NCI-H2227 (cell line): Measurements from ENCODE around the gene CACNA2D3.

Experiments
- DNase-seq: peaks from one replicate; lab custom pipeline; 2025; ENCODE audit not compliant: unreplicated experiment; lab: John Stamatoyannopoulos, UW

Gene CACNA2D3

DNA sequence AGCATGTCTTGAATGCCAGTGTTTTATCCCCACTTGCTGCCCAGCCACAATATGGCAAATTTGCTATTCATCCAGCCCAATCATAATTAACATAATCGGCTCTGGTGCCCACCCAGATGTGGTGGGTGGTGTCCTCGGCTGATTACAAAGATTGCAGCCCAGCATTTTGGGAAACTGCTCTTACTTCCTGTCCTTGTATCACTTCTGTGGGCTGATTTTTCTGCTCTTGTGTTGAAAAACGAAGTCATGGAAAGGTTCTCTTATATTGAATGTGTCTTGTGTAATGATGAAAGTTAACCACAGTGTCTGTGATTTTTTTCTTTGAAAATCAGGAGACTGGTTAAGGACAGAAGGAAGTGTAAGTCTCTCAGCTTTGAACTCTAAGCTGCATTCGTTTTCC is 141.7 kb downstream of the CACNA2D3 start:
- DNase-seq: no peak

DNA sequence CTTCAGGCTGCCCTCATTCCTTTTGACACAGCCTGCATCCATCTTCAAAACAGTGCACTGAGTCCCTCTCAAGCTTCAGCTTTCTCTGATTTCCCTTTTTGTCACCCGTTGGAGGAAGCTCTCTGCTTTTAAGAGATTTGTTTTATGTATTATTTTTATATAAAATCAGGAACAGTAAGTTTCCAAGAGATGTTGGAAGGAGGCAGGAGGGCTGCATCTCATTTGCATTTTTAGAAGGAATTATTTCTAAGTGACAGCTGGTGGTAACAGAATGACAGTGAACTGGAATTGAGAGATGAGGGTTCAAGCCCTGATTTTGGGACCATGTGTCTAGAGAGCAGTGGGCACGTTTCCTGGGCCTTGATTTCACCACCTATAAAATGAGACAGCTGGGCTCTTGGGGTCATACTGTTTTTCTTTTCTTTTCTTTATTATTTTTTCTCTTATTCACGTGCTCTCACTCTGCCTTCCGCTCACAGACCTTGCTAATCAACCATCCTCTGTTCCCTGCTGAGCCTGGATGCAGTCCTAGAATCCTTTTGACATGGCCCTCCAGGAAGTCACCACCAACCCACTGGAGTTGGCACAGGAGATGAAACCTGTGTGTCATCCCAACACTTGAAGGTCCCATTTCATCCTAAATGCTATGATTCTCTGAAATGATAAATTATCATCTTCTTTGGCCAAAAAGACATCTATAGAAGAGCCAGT is 148.6 kb downstream of the CACNA2D3 start:
- no peak for DNase-seq

DNA sequence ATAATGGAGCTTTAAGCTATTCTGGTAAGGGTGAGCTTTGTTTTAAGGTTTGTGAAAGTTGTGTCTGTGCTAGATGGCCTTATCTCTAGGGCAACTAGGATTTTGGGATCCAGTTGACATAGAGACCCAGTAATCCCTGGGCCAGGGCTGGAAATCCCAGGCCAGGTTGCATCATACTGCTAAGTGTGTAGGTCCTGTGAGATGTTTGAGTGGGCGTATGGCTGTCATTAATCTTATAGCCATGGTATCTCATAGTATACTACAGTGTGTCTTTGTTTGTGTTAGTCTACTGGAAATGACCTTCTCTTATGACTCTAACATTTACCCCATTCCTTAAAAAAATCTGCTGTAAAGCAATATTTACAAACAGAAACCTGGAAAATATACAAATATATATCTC is 151.4 kb downstream of the CACNA2D3 start:
- no peak for DNase-seq

DNA sequence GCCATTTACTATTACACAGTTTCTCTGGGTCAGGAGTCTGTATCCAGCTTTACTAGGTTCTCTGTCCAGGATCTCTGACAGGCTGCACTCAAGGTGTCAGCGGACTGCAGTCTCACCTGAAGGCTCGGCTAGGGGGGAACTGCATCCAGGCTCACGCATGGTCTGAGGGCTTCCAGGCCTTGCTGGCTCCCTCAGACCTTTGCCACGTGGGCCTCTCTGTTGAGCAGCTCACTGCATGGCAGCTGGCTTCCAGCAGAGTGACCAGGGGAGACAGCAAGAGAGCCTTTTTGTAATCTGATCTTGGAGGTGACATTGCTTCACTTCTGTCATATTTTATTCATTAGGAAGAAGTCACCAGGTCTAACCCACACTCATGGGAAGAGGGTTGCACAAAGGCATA is 152.3 kb downstream of the CACNA2D3 start:
- DNase-seq: no peak

DNA sequence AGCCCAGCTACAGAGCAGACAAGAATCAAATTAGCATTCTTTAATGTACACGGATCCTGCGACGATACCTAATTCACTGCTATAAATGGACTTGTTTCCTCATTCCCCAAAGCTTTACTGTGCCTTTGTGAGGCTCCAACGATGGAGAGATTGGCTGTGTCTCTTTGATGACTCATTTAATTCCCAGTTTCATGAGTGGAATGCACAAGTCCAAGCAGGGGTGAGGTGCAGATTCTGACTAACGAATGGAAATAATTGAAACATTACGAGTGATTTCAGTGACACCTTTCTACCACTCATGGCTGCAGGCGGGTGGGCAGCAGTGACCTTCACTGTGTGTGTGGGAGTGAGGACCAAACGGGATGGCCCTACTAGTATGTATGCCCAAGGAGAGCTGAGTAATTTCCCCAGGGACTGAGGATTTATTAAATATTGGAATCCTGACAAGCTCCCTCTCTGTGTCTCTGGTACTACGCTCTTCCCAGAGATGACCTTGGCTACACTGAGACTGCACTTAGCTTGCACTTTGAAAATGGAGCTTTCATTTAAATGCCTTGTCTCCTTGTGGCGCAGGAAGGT is 156.7 kb downstream of the CACNA2D3 start:
- no peak for DNase-seq

DNA sequence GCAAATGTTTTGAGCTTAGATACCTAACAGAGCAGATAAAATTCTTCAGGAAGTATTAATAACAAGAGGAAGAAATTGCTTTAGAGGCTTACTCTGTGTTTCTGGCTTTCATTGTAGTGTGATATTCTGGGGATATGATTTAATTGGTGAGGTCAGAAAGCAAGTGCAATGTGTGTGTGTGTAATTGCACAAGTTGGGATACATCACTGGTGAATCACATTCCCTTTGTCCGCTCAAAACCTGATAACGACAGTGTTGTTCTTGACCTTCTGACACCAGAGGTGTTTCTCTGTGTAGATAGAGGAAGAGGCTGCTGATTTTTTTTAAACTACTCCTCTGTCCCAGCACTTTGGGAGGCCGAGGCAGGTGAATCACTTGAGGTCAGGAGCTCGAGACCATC is 161.1 kb downstream of the CACNA2D3 start:
- DNase-seq: peak; percentile 9

DNA sequence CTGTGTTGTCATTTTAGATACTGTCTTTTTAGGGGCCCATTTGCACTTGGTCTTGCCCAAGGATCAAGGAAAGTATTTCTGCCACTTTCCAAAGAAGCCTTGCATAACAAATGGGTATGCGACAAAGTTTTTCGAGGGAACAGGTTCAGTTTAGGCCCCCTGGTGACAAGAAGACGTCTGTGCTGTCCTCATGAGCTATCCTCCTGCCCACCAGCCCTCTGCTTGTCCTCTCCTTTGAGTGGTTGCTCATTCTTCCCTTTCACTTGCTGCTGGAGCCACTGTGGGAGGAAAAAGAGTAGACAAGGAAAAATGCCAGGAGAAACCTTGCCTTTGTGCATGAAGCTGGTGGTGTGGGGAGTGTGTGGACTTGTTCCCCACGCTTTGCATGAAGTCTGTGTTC is 171.9 kb downstream of the CACNA2D3 start:
- no peak for DNase-seq

DNA sequence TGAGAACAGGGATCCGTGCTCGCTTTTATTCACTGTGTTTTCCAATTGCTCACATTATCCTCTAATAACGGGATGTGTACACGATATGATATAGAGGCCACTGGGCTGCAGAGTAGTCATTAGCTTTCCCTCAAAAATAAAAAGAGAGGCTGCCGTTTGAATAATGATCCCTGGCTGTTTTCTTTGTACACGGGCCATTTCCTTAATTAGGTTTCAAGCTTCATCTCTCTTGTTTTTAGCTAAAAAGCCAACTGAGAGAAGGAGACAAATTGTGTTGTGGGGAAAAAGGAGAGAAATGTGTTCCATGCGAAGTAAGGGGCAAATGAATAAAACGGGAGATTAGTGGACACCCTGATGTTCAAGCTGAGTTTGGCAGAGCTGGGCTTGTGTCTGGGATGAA is 174.2 kb downstream of the CACNA2D3 start:
- DNase-seq: peak; percentile 26

DNA sequence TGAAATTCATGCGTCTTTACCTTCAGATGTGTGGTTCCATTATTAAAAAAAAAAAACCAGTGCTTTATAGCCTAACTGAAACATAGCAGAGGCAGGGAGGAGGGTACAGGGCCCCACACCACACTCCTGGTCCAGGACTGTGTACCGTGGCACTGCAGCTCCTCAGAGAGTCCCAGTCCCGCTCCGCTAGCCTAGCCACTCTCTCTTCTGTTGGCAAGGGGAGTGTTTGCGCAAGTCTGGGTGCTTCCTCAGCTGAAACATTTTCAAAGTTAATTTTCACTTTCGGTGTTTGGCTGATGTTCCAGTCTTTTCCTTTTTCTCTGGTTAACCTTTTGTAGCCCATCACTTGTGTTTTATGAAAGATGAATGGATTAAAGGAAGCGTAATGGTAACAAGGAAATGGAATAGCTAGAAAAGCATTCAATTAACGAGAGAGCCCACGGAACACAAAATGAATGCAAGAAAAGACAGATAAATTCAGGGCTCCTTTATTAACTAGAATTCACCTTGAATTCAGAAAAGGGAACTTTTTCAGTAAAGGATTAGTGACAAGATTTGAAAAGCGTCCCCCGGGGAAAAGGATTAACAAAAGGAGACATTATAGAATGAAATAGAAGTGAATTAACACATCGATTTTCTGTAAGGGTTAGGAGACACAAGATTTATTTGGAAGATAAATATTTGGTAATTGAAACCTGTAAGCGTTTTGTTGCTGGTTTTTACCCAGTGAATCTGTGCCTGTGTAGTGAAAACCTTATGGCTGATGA is 177.0 kb downstream of the CACNA2D3 start:
- no peak for DNase-seq

DNA sequence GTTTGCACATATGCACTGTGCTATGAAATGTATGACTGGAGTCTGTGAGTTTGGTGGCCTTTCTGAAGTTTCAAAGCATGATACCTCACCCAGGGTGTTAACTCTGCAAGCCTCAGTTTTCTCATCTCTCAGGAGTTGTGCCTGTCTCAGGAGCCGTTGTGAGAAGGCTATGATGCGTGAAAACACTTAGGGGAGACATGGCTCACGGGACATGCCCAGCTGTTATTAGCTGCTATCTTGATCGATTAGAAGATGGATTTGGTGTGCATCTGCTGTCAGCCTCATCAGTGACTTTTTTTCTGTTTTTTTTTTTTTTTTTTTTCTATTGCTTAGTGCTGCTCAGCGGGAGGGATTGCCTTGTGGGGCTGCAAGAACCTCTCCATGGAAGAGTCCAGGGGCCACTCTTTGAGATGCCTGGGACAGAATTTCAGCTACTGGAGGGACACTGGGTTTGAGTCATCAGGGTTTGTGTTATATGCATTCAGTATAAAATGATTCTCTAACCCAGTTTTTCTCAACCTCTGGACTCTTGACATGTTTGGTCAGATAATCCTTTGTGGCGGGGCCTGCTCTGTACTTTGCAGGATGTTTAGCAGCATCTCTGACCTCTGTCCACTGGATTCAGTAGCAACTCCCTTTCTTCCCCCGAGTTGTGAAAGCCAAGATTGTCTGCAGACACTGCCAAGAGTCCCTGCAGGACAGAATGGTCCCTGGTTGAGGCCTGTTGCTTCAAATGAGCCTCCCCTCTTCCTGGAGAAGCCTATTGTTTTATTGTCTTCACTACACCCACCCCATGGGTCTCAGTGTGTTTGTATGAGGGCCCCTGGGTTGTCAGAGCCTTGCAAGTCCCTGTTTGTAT is 181.4 kb downstream of the CACNA2D3 start:
- no peak for DNase-seq

DNA sequence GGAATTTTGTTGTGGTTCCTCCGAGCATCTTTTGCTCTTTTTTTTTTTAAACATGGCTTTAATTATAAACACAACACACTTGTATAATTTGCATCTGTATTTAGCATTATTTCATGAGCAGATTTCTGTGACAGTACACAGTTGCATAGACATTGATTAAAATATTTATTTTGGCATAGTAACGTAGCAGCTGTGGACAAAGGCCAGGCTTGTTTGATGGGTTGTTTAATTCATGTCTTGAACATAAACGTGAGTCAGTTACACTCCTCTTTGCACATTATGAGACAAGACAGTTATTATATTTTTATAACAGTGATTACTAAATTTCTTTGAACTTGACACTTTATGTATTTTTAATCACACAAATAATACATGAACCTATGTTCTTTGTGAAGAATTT is 182.5 kb downstream of the CACNA2D3 start:
- DNase-seq: no peak

DNA sequence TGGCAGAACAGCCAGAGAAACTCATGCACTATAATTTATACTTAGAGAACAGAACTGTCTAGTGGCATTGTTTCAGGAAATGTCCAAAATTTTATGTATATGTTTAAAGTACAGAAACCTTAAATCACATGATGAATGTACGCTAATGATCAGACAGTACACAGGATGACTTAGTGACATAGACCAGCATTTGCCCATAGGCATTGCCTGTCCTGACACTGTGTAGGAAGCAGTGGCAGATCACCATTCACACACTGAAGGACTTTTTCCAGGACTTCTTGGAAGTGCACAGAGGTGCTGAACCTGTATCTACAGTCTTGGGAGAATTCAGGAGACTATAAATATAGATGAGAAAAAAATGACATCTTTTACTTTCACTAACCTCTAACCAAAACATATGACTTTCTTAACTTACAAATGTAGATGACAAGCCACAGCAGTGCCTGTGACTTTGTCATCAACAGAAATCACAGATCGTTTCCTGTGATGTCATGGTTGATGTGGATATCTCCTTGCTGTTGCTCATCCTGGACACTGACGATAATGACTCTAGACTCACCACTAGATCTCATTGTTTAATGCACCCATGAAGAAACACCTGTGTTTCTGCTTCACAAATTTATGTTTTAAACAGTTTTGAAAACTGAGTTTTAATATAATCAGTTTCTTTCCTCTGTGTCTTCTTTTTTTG is 183.2 kb downstream of the CACNA2D3 start:
- no peak for DNase-seq

DNA sequence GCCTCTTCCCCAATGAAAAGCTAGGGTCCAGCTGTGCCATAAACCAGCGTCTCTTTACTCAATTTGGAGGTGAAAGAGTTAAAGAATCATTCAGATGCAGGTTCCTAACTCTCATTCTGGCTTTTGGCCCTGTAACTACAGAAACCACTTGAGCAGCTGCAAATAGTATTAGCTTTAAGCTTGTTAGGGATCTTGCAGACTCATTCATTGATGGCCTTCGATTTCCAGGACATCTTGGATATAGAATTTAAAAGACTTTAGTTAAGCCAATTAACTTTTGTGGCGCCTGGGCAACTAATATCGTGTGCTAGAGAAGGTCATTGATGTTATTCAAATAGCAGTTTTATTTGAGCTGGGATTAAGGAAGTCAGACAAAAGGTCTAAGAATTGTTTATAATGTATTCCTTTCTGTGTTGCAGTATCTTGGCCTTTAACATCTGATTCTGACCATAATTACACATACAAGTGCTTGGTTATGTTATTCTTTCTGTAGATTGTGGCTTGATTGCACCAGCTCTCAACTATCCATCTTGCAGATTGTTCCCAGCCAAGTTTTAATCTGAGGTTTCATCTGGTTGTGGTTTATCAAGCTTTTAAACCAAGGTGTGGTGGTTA is 185.3 kb downstream of the CACNA2D3 start:
- no peak for DNase-seq

DNA sequence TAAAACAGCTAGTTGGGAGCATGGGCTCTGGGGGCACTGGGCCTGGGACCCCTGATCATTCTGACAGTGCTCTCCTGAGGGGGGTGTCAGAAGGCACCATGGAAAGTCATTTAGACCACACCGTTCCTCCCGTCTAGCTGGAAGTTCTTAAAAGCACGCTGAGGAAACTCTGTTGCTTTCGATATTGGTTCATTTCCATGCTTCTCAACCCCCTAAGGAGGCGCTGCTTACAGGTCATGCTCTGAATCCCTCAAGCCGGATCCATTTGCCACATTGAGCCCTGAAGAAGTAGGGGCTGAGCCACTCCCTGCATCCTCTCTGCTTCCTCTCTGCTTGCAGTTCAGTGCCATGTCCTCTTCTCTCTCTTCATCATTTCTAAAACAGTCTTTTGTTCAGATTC is 187.2 kb downstream of the CACNA2D3 start:
- DNase-seq: no peak

DNA sequence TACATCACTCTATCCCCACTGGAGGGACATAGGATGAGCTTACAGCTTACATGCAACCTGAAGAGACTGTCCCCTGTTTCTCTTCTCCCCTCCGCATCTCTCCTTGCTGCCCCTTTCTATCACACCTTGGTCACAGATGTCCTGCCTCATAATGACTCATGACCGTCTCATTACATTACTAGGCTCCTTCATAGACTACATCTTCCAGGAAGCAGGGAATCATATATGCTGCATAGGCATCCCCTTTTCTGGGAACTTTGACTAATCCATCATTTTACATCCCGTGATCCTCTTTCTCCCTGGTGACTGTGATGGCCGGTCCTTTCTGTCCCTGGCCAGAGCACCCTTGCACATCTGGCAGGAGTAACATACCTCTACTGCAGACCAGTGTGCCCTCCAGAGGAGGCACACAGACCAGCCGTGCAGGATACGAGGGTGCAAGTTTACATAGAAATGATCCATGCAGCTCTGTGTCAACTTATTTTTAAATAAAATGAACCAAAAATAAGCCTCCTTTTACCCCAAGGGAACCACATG is 188.9 kb downstream of the CACNA2D3 start:
- DNase-seq: no peak

DNA sequence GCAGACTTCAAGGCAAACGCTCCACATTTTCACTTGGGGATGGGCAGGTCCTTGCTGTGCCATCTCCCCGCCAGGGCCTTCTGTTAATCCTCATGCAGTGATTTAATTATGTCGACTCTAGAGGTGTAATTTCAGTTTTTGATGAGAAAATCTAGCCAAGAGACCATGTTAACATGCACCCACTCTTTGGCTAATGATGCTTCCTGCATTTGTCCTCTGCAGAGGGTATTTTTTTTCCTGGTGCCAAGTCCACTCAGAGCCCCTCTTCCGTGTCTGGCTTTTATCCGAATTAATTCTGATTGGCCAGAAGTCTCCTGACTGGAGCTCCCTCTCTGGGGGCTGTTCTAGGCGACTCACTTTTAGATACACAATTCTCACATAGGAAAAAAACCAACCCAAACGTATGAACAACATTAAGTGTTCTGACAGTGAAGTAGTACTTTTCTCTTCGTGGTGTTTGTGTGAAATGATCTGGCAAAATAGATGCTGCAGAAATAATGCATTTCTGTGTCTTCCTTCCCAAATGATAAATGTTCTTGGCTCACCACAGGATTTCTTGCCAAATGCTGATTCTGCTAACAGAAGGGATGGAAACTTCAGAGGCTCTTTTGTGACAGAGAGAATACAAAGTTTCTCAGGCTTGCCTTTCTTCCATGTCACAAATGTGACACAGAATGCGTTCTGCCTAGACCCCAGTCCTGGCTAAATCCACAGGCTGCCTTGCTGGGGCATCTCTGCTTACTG is 190.0 kb downstream of the CACNA2D3 start:
- no peak for DNase-seq

DNA sequence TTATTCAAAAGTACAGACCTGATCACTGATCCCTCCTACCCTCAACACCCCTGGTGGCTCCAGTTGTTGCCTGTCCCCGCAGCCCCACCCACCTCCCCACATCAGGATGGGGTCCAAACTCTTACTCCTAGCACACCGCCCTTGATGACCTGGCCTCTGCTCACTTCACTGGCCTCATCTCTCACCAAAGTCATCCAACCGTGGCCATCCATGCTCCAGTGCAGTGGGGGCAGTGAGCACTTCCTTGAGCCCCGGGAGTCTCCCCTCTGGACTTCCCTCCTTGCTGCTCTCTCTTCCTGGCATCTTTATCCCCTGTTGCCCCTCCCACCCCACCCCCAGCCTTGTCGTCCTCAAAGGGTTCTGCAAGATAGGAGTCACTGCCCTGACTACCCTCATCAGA is 191.1 kb downstream of the CACNA2D3 start:
- DNase-seq: no peak

DNA sequence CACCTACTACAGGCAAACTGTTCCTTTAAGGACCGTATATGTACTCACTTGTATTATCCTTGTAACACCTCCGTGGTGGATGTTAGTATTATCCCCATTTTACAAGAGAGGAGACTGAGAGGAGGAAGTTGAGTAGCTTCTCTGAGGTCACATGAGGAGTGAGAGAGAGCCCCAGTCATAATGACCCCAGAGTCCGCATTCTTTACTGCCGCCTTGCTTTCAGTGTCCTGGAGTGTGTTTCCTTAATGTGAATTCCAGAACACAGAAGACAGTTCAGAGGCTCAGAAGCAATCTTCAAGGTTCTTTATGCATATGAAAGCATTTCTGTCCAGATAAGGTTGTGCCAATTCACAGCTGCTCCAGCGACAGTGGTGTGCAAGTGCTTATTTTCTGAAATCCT is 199.2 kb downstream of the CACNA2D3 start:
- no peak for DNase-seq

DNA sequence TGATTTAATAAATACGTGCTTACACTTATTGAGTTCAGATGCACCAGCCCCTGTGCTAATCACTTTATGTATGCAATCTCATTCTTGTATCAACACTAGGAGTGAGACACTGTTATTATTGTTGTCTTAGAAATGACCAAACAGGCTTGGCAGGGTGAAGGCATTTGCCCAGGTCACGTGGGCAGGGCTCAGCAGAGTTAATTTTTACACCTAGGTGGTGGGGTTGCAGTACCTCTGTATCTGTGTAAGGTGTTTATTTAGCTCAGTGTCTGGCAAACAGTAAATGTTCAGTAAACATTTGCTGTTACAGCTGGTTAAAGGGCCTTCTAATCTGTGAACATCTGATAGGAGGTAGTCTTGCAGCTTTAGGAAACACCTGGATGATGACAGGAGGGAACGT is 200.0 kb downstream of the CACNA2D3 start:
- no peak for DNase-seq
